SK-N-SH (cell line): ENCODE data around the gene AKR1E2.

Experiments used
- MEF2A ChIP-seq: IDR thresholded peaks from 2 replicates; pipeline ENCODE4 v1.4.0; 2012; ENCODE audit warnings: low read depth, borderline replicate concordance
- SMC3 ChIP-seq: IDR thresholded peaks from 2 replicates; pipeline ENCODE4 v1.6.1; 2012; ENCODE audit warnings: low read depth, low read length, improper control_type of control experiment
- TF ChIP-seq, protein P1 (sequence below): fragments of 200-600 bp; sonication (generic); IDR thresholded peaks from 2 replicates; pipeline ENCODE4 v1.6.1; 2017; ENCODE audit warnings: antibody characterized with exemption, mild to moderate bottlenecking, moderate library complexity

DNA sequence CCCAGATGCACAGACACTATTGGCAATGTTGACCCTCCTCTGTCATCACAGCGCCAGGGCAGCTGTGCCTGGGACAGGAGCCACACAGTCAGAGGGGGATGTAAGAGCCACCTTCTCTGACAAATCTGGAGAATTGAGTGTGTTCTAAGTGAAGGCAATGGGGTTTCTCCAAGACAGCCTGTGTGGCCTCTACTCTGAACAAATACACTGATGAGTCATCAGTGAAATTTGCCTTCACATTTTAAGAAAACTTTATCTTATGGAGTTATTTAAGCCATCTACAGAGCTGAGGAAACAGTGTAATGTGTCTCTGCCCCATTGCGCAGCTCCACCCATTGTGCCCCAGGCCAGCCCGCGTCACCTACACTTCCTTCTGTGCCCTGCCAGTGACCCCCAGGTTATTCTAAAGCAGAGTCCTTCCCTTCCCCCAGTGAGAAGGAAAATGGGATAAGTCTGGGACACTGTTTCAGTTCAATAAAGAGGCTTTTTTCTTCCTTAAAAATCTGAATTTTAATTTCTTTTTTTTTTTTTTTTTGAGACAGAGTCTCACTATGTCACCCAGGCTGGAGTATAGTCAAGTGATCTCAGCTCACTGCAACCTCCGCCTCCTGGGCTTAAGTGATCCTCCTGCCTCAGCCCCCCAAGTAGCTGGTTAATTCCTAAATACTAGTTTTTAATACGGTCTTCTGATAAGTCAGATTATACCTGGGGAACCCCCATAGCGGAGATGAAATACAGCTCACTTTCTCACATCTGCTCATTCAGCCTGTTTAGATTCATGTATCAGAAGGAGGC is 21.8 kb downstream of the AKR1E2 start:
- TF ChIP-seq SMC3 (no peak), MEF2A (no peak)
- TF ChIP-seq, protein P1, sequence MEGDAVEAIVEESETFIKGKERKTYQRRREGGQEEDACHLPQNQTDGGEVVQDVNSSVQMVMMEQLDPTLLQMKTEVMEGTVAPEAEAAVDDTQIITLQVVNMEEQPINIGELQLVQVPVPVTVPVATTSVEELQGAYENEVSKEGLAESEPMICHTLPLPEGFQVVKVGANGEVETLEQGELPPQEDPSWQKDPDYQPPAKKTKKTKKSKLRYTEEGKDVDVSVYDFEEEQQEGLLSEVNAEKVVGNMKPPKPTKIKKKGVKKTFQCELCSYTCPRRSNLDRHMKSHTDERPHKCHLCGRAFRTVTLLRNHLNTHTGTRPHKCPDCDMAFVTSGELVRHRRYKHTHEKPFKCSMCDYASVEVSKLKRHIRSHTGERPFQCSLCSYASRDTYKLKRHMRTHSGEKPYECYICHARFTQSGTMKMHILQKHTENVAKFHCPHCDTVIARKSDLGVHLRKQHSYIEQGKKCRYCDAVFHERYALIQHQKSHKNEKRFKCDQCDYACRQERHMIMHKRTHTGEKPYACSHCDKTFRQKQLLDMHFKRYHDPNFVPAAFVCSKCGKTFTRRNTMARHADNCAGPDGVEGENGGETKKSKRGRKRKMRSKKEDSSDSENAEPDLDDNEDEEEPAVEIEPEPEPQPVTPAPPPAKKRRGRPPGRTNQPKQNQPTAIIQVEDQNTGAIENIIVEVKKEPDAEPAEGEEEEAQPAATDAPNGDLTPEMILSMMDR: no peak
